Thoracic aorta (tissue), 2 donors: ENCODE results near the gene MTMR3. TPM values are rescaled to one million over a fixed set of nuclear protein-coding genes. Genes with fewer than 3 reads are reported as not detected.
A peak's percentile ranks its signal among the peaks of the same experiment; 100 is the strongest.

Experiments
- ATAC-seq: fragments of 150-250 bp; one replicate; pipeline ENCODE4 v1.8.0; 2017; ENCODE audit warnings: low read depth; ENCODE audit not compliant: insufficient number of reproducible peaks, low FRiP score
- DNase-seq: peaks from one replicate; pipeline ENCODE4 v3.0.0-alpha.2; 2020; ENCODE audit warnings: low spot score
- H3K27ac ChIP-seq, 2 donors: fragments of 200-600 bp; sonication (generic); 1 replicate in 1 of 2; 2 replicates in 1 of 2; pipeline ENCODE4 v1.5.1; 2016; ENCODE audit warnings: mild to moderate bottlenecking in 2 of 2, moderate library complexity in 2 of 2
- H3K27me3 ChIP-seq: fragments of 200-600 bp; sonication (generic); replicated peaks from 2 replicates; pipeline ENCODE4 v1.6.0; 2016; ENCODE audit warnings: mild to moderate bottlenecking; ENCODE audit not compliant: insufficient read depth
- H3K36me3 ChIP-seq: fragments of 200-600 bp; sonication (generic); one replicate; pipeline ENCODE4 v1.5.1; 2016
- H3K4me1 ChIP-seq, 2 donors: fragments of 200-600 bp; sonication (generic); 1 replicate in 1 of 2; 2 replicates in 1 of 2; pipeline versions ENCODE4 v1.5.1 to v1.6.0; 2016; ENCODE audit warnings: low read depth in 2 of 2, mild to moderate bottlenecking in 1 of 2; ENCODE audit not compliant: control insufficient read depth in 1 of 2
- H3K4me3 ChIP-seq: fragments of 200-600 bp; sonication (generic); 2 replicates; pipeline ENCODE4 v1.5.1; 2016; ENCODE audit warnings: mild to moderate bottlenecking
- H3K9me3 ChIP-seq: fragments of 200-600 bp; sonication (generic); 2 replicates; pipeline ENCODE4 v1.5.1; 2016
- CTCF ChIP-seq: fragments of 200-600 bp; sonication (generic); IDR thresholded peaks from one replicate; pipeline ENCODE4 v1.5.1; 2019; ENCODE audit warnings: antibody characterized with exemption
- total RNA-seq, 2 donors: library from RNA; depleted of rRNA; stranded (reverse); fragments of >200 nt; gene quantifications; one replicate each; pipeline versions ENCODE4 v1.1.0 to v1.2.3, GENCODE V29; 2016

Gene MTMR3
- total RNA-seq, 2 donors from 2014 or later, result 33.3 to 61.9 TPM

- ATAC-seq, result no peak
- TF ChIP-seq CTCF, result no peak
These were observed 20.4 kb downstream of the MTMR3 start for GRCh38 chr22:29903371-29903770.

GRCh38 chr22:29904020-29904419 lies 21.0 kb downstream of the MTMR3 start:
- Histone ChIP-seq H3K27ac (no peak overlapping the region), H3K4me1 (peaks cover 5 to 24% of the 10 kb centered on the region in 2 donors), H3K9me3 (no peaks in the 10 kb centered on the region), H3K4me3 (no peak overlapping the region), H3K36me3 (no peaks in the 10 kb centered on the region), H3K27me3 (no peaks in the 10 kb centered on the region)
- TF ChIP-seq CTCF, result no peak
- DNase-seq (no peak), ATAC-seq (no peak)

More at GRCh38 chr22:29903371-29903770, 20.4 kb downstream of the MTMR3 start:
- no peaks in the 10 kb centered on the region for H3K9me3 ChIP-seq
- H3K4me3 ChIP-seq, result no peak overlapping the region
- peaks cover 5 to 22% of the 10 kb centered on the region in 2 donors for H3K4me1 ChIP-seq
- H3K27ac ChIP-seq, result no peak overlapping the region
- no peaks in the 10 kb centered on the region for H3K36me3 ChIP-seq
- DNase-seq, result no peak
- H3K27me3 ChIP-seq, result no peaks in the 10 kb centered on the region

GRCh38 chr22:29907753-29908515 lies 25.0 kb downstream of the MTMR3 start:
- peak; percentile 36 for DNase-seq
- Histone ChIP-seq H3K36me3 (no peaks in the 10 kb centered on the region), H3K27me3 (no peaks in the 10 kb centered on the region), H3K9me3 (no peaks in the 10 kb centered on the region), H3K4me1 (peaks cover 13 to 38% of the 10 kb centered on the region in 2 donors), H3K4me3 (no peak overlapping the region), H3K27ac (peak overlapping the region in 1 of 2 donors; percentile 12)
- no peak for TF ChIP-seq CTCF
- ATAC-seq, result no peak

- TF ChIP-seq CTCF, result no peak
- Histone ChIP-seq H3K9me3 (no peaks in the 10 kb centered on the region), H3K27ac (peak overlapping the region in 1 of 2 donors; percentile 24), H3K36me3 (no peaks in the 10 kb centered on the region), H3K27me3 (no peaks in the 10 kb centered on the region), H3K4me3 (no peak overlapping the region), H3K4me1 (peaks cover 31 to 68% of the 10 kb centered on the region in 2 donors)
- DNase-seq, result no peak
- ATAC-seq, result no peak
These were observed 29.2 kb downstream of the MTMR3 start for GRCh38 chr22:29912141-29912540.

GRCh38 chr22:29912605-29913398 lies 29.8 kb downstream of the MTMR3 start:
- Histone ChIP-seq H3K4me3 (no peak overlapping the region), H3K9me3 (no peaks in the 10 kb centered on the region), H3K36me3 (no peaks in the 10 kb centered on the region), H3K27ac (peak overlapping the region in 1 of 2 donors; percentile 24), H3K27me3 (no peaks in the 10 kb centered on the region), H3K4me1 (peaks cover 33 to 68% of the 10 kb centered on the region in 2 donors)
- no peak for DNase-seq
- ATAC-seq, result no peak
- no peak for TF ChIP-seq CTCF
